Kidney (tissue), 14 donors: ENCODE results near the gene CSNK2A2. TPM values are rescaled to one million over a fixed set of nuclear protein-coding genes. Genes with fewer than 3 reads are reported as not detected.

Source experiments
- DNase-seq, 5 donors: peaks; one replicate each; pipeline ENCODE4 v3.0.0-alpha.2; 2013 to 2020
- FAIRE-seq: peaks from 2 replicates; lab custom pipeline; 2012; peaks lifted over from hg19 to GRCh38; lab: Jason Lieb, UNC
- H3K27ac ChIP-seq, 2 donors: one replicate each; pipeline ENCODE4 v1.7.0; 2013; ENCODE audit warnings: low read depth in 2 of 2, low read length in 2 of 2, inconsistent platforms in 1 of 2
- H3K27me3 ChIP-seq: one replicate; pipeline ENCODE4 v1.7.1; 2013; ENCODE audit warnings: low read length, inconsistent platforms; ENCODE audit not compliant: control insufficient read depth, insufficient read depth
- H3K36me3 ChIP-seq, 3 donors: one replicate each; pipeline versions ENCODE4 v1.7.0 to v1.7.1; 2013; ENCODE audit warnings: low read length in 3 of 3, control low read depth in 1 of 3, inconsistent platforms in 1 of 3; ENCODE audit not compliant: insufficient read depth in 3 of 3, control insufficient read depth in 2 of 3
- H3K4me1 ChIP-seq, 3 donors: one replicate each; pipeline versions ENCODE4 v1.7.0 to v1.7.1; 2013; ENCODE audit warnings: low read length in 3 of 3, inconsistent platforms in 1 of 3, low read depth in 1 of 3; ENCODE audit not compliant: control insufficient read depth in 2 of 3, insufficient read depth in 2 of 3
- H3K4me3 ChIP-seq, 3 donors: one replicate each; pipeline versions ENCODE4 v1.7.0 to v1.8.1; 2013; ENCODE audit warnings: low read length in 3 of 3, control low read depth in 1 of 3, inconsistent platforms in 1 of 3
- H3K9ac ChIP-seq, 3 donors: one replicate each; pipeline versions ENCODE4 v1.7.0 to v1.7.1; 2013; ENCODE audit warnings: low read length in 3 of 3, control low read depth in 1 of 3, inconsistent platforms in 1 of 3
- H3K9me3 ChIP-seq, 3 donors: one replicate each; pipeline versions ENCODE4 v1.7.0 to v1.7.1; 2013; ENCODE audit warnings: low read length in 3 of 3, control low read depth in 1 of 3, inconsistent platforms in 1 of 3; ENCODE audit not compliant: control insufficient read depth in 2 of 3, insufficient read depth in 1 of 3
- intact Hi-C: fragments of 100-400 bp; cut with DNase I; formaldehyde crosslinking; loops from one replicate; pipeline ENCODE4 v1.11.1; 2022
- polyA plus RNA-seq: library from polyadenylated mRNA; stranded (reverse); fragments of 350-450 nt; fragmentation: Illumina TruSeq; extraction: RNeasy Lipid Tissue Mini Kit (QIAGEN cat#74804); gene quantifications from one replicate; pipeline ENCODE4 v1.2.3, GENCODE V29; 2014; ENCODE audit warnings: low read depth, low replicate concordance; ENCODE audit not compliant: insufficient read depth
- total RNA-seq: library from RNA; stranded (reverse); fragmentation: NEBNext Ultra II Directional; extraction: Animal tissue kit (Norgen Biotek cat#: 25700); gene quantifications from one replicate; pipeline ENCODE4 v1.2.1, GENCODE V29; 2021
- TF ChIP-seq, protein P1 (sequence below): IDR thresholded peaks from 3 replicates; pipeline ENCODE4 v1.5.1; 2012; ENCODE audit warnings: mild to moderate bottlenecking, moderate library complexity, borderline replicate concordance; ENCODE audit not compliant: insufficient read depth; ENCODE audit errors: extremely low read depth
- donor health status: control.
- donor health status: control.
- donor health status: control.
- donor health status: control.
- donor health status: control.
- donor health status: DM: yes; HTN: yes; CAD: no.
- donor health status: Normal renal cell carcinoma (clear cell type).

The CSNK2A2 gene
- total and polyA plus RNA-seq, 2 donors from 2014 or later = 26.7 to 55.3 TPM

DNA sequence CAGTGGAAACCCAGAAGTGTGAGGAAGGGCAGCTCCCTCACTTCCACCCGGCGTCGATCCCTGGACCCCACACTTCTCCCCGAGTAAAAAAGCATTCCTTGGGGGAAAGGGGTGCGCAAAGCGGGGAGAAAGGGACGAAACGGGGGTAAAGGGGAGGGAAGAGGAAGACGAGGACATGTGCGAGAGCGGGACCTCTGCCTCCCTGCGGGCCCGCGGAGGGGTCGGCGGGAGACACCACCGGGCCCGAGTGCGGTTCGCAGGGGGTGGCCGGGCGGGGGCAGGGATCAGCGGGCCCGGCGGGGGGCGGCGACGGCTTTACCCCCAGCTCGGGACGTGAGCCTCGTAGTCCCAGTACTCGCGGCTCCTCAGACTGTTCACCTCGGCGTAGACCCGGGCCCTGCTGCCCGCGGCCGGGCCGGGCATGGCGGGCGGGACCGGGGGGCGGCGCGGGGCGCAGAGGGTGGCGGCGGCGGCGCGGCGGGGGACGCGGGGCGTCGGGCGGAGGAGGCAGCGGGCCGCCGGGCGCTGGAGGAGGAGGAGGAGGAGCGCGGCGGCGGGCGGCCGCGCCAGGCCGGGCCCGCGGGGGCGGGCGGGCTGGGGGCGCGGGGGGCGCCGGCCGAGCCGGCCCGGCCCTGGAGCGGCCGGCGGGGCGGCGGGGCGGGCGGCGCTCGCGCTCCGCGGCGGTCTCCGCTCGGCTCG is 443 bp downstream of the CSNK2A2 start:
- DNase-seq (peak in 4 of 5 donors; percentile 4 to 46 (median 11)), FAIRE-seq (no peak)
- H3K27ac ChIP-seq = no peak overlapping the region

DNA sequence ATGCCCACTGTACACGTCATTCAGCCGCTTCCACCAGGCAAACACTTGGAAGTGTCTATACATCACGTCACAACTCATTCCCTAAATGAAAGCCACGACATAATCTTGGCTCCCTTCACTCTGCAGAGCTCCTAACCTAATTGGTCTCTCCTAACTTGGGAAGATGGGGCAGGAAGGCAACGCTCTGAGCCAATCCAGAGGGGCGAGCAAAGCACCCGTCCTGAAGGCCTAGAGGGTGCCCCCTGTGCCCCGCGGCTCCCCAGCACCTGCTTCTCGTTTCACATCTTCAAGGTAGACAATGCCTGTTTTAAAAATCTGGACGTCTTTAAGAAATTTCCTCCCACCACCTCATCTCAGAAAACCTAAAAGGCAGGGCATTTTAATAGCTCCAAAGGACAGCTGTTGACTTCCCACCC is 1.0 kb downstream of the CSNK2A2 start:
- Histone ChIP-seq H3K36me3 (peaks cover 4 to 7% (median 7%) of the 10 kb centered on the region in 3 donors), H3K27ac (no peak overlapping the region)
- intact Hi-C loops = no loop called here

More for the DNA sequence above, 443 bp downstream of the CSNK2A2 start:
- H3K4me1 ChIP-seq = peaks cover 0 to 7% (median 0%) of the 10 kb centered on the region in 3 donors
- H3K9ac ChIP-seq = peak overlapping the region; percentile 1 to 74 (median 42)
- H3K9me3 ChIP-seq = no peaks in the 10 kb centered on the region
- peaks cover 4 to 7% (median 7%) of the 10 kb centered on the region in 3 donors for H3K36me3 ChIP-seq
- TF ChIP-seq, protein P1, sequence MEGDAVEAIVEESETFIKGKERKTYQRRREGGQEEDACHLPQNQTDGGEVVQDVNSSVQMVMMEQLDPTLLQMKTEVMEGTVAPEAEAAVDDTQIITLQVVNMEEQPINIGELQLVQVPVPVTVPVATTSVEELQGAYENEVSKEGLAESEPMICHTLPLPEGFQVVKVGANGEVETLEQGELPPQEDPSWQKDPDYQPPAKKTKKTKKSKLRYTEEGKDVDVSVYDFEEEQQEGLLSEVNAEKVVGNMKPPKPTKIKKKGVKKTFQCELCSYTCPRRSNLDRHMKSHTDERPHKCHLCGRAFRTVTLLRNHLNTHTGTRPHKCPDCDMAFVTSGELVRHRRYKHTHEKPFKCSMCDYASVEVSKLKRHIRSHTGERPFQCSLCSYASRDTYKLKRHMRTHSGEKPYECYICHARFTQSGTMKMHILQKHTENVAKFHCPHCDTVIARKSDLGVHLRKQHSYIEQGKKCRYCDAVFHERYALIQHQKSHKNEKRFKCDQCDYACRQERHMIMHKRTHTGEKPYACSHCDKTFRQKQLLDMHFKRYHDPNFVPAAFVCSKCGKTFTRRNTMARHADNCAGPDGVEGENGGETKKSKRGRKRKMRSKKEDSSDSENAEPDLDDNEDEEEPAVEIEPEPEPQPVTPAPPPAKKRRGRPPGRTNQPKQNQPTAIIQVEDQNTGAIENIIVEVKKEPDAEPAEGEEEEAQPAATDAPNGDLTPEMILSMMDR = no peak
- H3K4me3 ChIP-seq = peak overlapping the region; percentile 35 to 85 (median 70)
- no peaks in the 10 kb centered on the region for H3K27me3 ChIP-seq
- intact Hi-C loops = no loop called here

DNA sequence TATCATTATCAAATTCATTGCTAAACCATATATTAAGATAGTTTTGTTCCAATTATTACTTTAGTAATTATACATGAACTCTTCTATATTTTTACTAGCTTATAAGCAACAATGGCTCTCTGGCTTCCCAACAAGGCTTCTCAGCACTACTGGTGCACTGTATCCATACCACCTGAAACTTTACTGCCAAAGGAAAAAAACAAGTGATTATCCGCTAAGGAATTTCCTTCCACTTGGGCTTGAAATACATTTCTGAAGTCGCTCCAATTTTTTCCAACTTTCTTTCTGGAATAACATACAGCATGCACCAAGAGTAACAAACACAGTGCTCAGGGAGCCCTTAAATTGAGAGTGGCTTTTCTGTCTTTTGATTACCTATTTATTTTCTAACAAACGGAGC is 2.1 kb downstream of the CSNK2A2 start:
- H3K4me3 ChIP-seq = no peak overlapping the region
- no peaks in the 10 kb centered on the region for H3K27me3 ChIP-seq
- DNase-seq (no peak), FAIRE-seq (no peak)
- no peak overlapping the region for H3K9ac ChIP-seq
- intact Hi-C loops = no loop called here
- H3K27ac ChIP-seq = no peak overlapping the region
- H3K36me3 ChIP-seq = peaks cover 4 to 12% (median 7%) of the 10 kb centered on the region in 3 donors
- H3K4me1 ChIP-seq = peaks cover 0 to 7% (median 0%) of the 10 kb centered on the region in 3 donors
- no peaks in the 10 kb centered on the region for H3K9me3 ChIP-seq
- TF ChIP-seq, protein P1 = no peak

More for the DNA sequence above, 1.0 kb downstream of the CSNK2A2 start:
- Histone ChIP-seq H3K4me3 (peak overlapping the region; percentile 35 to 85 (median 70)), H3K27me3 (no peaks in the 10 kb centered on the region), H3K4me1 (peaks cover 0 to 7% (median 0%) of the 10 kb centered on the region in 3 donors), H3K9me3 (no peaks in the 10 kb centered on the region), H3K9ac (peak overlapping the region; percentile 1 to 74 (median 42))
- TF ChIP-seq, protein P1 = no peak
- peak in 2 of 5 donors; percentile 8 to 31 for DNase-seq
- no peak for FAIRE-seq
